Stomach (tissue), 9 donors: ENCODE measurements around the gene GRIFIN. TPM values are rescaled to one million over a fixed set of nuclear protein-coding genes. Genes with fewer than 3 reads are reported as not detected.
A peak's percentile ranks its signal among the peaks of the same experiment; 100 is the strongest.

Source experiments
- DNase-seq, 2 donors: peaks; one replicate each; pipeline versions ENCODE4 v3.0.0 to v3.0.0-alpha.2; 2013 to 2019
- H3K27ac ChIP-seq, 5 donors: fragments of 200-600 bp in 4 of 5; sonication (generic) in 4 of 5; one replicate each; pipeline ENCODE4 v1.5.1; 2013 to 2019; ENCODE audit warnings: mild to moderate bottlenecking in 1 of 5, moderate library complexity in 1 of 5
- H3K27me3 ChIP-seq, 3 donors: fragments of 200-600 bp; sonication (generic); one replicate each; pipeline ENCODE4 v1.5.1; 2017 to 2019; ENCODE audit warnings: mixed run types in 1 of 3
- H3K36me3 ChIP-seq, 4 donors: fragments of 200-600 bp; sonication (generic); 1 replicate in 3 of 4; 2 replicates in 1 of 4; pipeline ENCODE4 v1.5.1; 2016 to 2019
- H3K4me1 ChIP-seq, 4 donors: fragments of 200-600 bp; sonication (generic); one replicate each; pipeline ENCODE4 v1.5.1; 2016 to 2019
- H3K4me3 ChIP-seq, 4 donors: fragments of 200-600 bp; sonication (generic) in 3 of 4; one replicate each; pipeline ENCODE4 v1.5.1; 2016 to 2019; ENCODE audit warnings: mild to moderate bottlenecking in 1 of 4
- H3K9me3 ChIP-seq, 4 donors: fragments of 200-600 bp; sonication (generic); one replicate each; pipeline ENCODE4 v1.5.1; 2016 to 2019
- CTCF ChIP-seq, 7 experiments: fragments of 450-650 bp in 4 of 7; fragments of 200-600 bp in 3 of 7; sonication (generic) in 3 of 7; IDR thresholded peaks; one replicate each; pipeline ENCODE4 v1.5.1; 2016 to 2019; ENCODE audit warnings: antibody characterized with exemption in 7 of 7, control low read depth in 2 of 7, mild to moderate bottlenecking in 1 of 7
- EP300 ChIP-seq: sonication (generic); formaldehyde crosslinking; IDR thresholded peaks from one replicate; pipeline ENCODE4 v1.6.1; 2017; ENCODE audit warnings: antibody characterized with exemption
- POLR2A ChIP-seq, 4 donors: fragments of 450-650 bp; IDR thresholded peaks; one replicate each; pipeline ENCODE4 v1.6.1; 2016; ENCODE audit warnings: antibody characterized with exemption in 4 of 4, control low read depth in 2 of 4, mild to moderate bottlenecking in 1 of 4, moderate library complexity in 1 of 4
- POLR2AphosphoS5 ChIP-seq, 3 donors: sonication (generic); formaldehyde crosslinking; IDR thresholded peaks; one replicate each; pipeline ENCODE4 v1.6.1; 2016; ENCODE audit warnings: antibody characterized with exemption in 3 of 3
- WGBS, 5 donors: extraction: QIAGEN DNeasy Blood & Tissue Kit in 3 of 5; methylation state at CpG; one replicate each; pipeline versions ENCODE4 v1.1.5 to v1.1.7; 2013 to 2018; 5-methylcytosine and 5-hydroxymethylcytosine counted together
- intact Hi-C: fragments of 100-400 bp; cut with DNase I; formaldehyde crosslinking; loops from one replicate; pipeline ENCODE4 v1.15.1; 2023; ENCODE audit warnings: low total_unique reads
- polyA plus RNA-seq, 3 donors: library from polyadenylated mRNA; stranded (reverse); fragments of 200-250 nt; gene quantifications; one replicate each; pipeline ENCODE4 v1.2.3, GENCODE V29; 2013
- total RNA-seq, 5 donors: library from RNA; depleted of rRNA; stranded (reverse); fragments of >200 nt; gene quantifications; one replicate each; pipeline versions ENCODE4 v1.1.0 to v1.2.3, GENCODE V29; 2014 to 2016
- donor health status: healthy with polysubstance abuse.
- donor health status: Bipolar disorder and iron deficiency.
- donor health status: healthy.

The GRIFIN gene
- total and polyA plus RNA-seq, 8 donors = not detected

- Histone ChIP-seq H3K4me3 (no peak overlapping the region), H3K27ac (no peak overlapping the region), H3K27me3 (peaks cover 0 to 62% (median 0%) of the 10 kb centered on the region in 3 donors), H3K4me1 (peaks cover 17 to 43% (median 31%) of the 10 kb centered on the region in 4 donors), H3K9me3 (no peaks in the 10 kb centered on the region), H3K36me3 (no peaks in the 10 kb centered on the region)
- intact Hi-C loops = loop anchor here (10.0 kb wide), 1 partner anchor 211 kb away; the partner anchor contains the start of gene AMZ1
- no peak for TF ChIP-seq POLR2A (IDR thresholded peaks at IDR 0.05)
- no peak for TF ChIP-seq EP300
- TF ChIP-seq POLR2AphosphoS5 (IDR thresholded peaks at IDR 0.05) = no peak
- no peak for TF ChIP-seq CTCF (IDR thresholded peaks at IDR 0.05)
- peak in 1 of 2 donors; percentile 6 for DNase-seq
- 77 to 84% (median 81%) methylated on average over 12 to 15 of the region's 15 CpGs for WGBS, 5 donors
Observed at GRCh38 chr7:2474224-2474623, 2.0 kb downstream of the GRIFIN start.

GRCh38 chr7:2473496-2474180 lies 2.6 kb downstream of the GRIFIN start:
- intact Hi-C loops = loop anchor here (10.0 kb wide), 1 partner anchor 211 kb away; the partner anchor contains the start of gene AMZ1
- no peak for TF ChIP-seq POLR2AphosphoS5 (IDR thresholded peaks at IDR 0.05)
- TF ChIP-seq EP300 = no peak
- no peak for TF ChIP-seq POLR2A (IDR thresholded peaks at IDR 0.05)
- TF ChIP-seq CTCF (IDR thresholded peaks at IDR 0.05) = no peak
- WGBS, 5 donors = 75 to 84% (median 78%) methylated on average over 12 of the region's 12 CpGs
- H3K4me3 ChIP-seq = no peak overlapping the region
- H3K9me3 ChIP-seq = no peaks in the 10 kb centered on the region
- no peak overlapping the region for H3K27ac ChIP-seq
- H3K27me3 ChIP-seq = peaks cover 0 to 64% (median 0%) of the 10 kb centered on the region in 3 donors
- no peaks in the 10 kb centered on the region for H3K36me3 ChIP-seq
- H3K4me1 ChIP-seq = peaks cover 16 to 43% (median 30%) of the 10 kb centered on the region in 4 donors
- DNase-seq = peak in 1 of 2 donors; percentile 3

- Histone ChIP-seq H3K36me3 (no peaks in the 10 kb centered on the region), H3K4me1 (peaks cover 8 to 34% (median 24%) of the 10 kb centered on the region in 4 donors), H3K27me3 (peaks cover 0 to 55% (median 0%) of the 10 kb centered on the region in 3 donors), H3K27ac (no peak overlapping the region), H3K9me3 (no peaks in the 10 kb centered on the region), H3K4me3 (no peak overlapping the region)
- WGBS, 5 donors = 82 to 92% (median 85%) methylated on average over 6 of the region's 6 CpGs
- TF ChIP-seq POLR2A (IDR thresholded peaks at IDR 0.05) (no peak), POLR2AphosphoS5 (IDR thresholded peaks at IDR 0.05) (no peak), EP300 (no peak), CTCF (IDR thresholded peaks at IDR 0.05) (no peak)
- intact Hi-C loops = loop anchor here (10.0 kb wide), 1 partner anchor 212 kb away; the partner anchor contains the start of gene AMZ1
- DNase-seq = peak in 1 of 2 donors; percentile 2
Observed at GRCh38 chr7:2472739-2473138, 3.5 kb downstream of the GRIFIN start.

- H3K4me3 ChIP-seq = no peak overlapping the region
- peak overlapping the region in 2 of 5 donors; percentile 22 to 42 for H3K27ac ChIP-seq
- WGBS, 5 donors = 28 to 51% (median 40%) methylated on average over 9 to 17 of the region's 17 CpGs
- H3K4me1 ChIP-seq = peaks cover 4 to 21% (median 13%) of the 10 kb centered on the region in 4 donors
- no peaks in the 10 kb centered on the region for H3K9me3 ChIP-seq
- no peaks in the 10 kb centered on the region for H3K36me3 ChIP-seq
- TF ChIP-seq POLR2AphosphoS5 (IDR thresholded peaks at IDR 0.05) = no peak
- TF ChIP-seq CTCF (IDR thresholded peaks at IDR 0.05) = no peak
- TF ChIP-seq POLR2A (IDR thresholded peaks at IDR 0.05) = no peak
- no peak for TF ChIP-seq EP300
- peaks cover 0 to 42% (median 0%) of the 10 kb centered on the region in 3 donors for H3K27me3 ChIP-seq
- intact Hi-C loops = loop anchor here (10.0 kb wide), 1 partner anchor 213 kb away; the partner anchor contains the start of gene AMZ1
- peak in 1 of 2 donors; percentile 83 for DNase-seq
Observed at GRCh38 chr7:2471396-2471795, 4.8 kb downstream of the GRIFIN start.
